ENCODE data around the gene P2RY6. TPM values are rescaled to one million over a fixed set of nuclear protein-coding genes. Genes with fewer than 3 reads are reported as not detected.

P2RY6 gene
- total and polyA plus RNA-seq, 2 of the 8 experiments (the other 6 are each of a cell fraction or from before 2014, with no cell fraction given): 0.15 TPM; not detected in 1

DNA sequence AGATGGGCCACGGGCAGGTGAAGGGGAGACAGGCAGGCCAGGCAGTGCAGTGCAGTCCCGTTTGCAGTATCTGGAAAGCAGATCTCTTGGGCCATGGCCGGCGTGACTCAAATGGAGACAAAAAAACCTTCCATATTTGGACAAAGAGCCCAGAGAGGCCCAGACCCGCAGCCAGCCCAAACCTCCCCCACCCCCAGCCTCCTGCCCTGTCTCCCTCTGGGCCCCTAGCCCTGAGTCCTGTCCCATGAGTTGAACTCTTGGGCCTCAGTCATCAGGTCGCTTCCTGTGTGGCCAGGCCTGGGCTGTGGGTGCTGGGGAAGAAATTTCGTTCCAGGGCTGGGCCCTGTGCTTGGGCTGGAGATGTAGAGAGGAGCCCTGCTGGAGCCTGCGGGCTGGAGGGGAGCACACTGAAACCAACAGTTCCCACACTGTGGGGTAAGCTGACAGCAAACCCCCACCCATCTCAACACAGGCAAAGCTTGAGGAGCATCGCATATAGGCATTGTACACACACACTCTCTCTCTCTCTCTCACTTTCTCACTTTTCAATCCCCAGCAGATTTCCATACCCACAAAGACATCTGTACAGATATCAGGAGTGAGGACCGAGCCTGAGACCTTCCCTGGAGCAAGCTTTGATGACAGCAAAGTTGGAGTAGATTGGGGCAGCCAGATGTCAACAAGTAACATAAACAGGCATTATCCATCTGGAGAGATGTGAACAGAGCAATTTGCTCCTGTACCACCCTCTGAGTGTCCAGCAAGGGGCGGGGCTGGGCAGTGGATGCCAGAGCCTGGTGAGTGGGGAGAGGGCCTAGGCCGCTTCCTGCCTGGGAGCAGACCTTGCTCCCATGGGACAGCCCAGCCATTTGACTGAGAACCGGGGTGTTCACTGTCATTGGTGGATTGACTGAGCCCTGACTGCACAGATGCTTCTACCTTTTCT, 53.2 kb downstream of the P2RY6 start:
- no peak for FAIRE-seq
- no peak overlapping the region for H4K91ac ChIP-seq (replicated peaks; ENCODE audit: insufficient read length, low read length)
- H3K56ac ChIP-seq (replicated peaks; ENCODE audit: insufficient read length, low read depth, low read length): no peak overlapping the region
- no peak overlapping the region for H3K4me2 ChIP-seq (ENCODE audit: insufficient read depth in 1 of 2, low read depth in 2 of 2, low read length in 2 of 2)
- no peak overlapping the region for H3K9ac ChIP-seq (replicated peaks in 1 of 4; ENCODE audit: extremely low read depth in 1 of 4, low read depth in 3 of 4, low read length in 3 of 4)
- no peak overlapping the region for H4K5ac ChIP-seq (ENCODE audit: insufficient read length, low read depth, low read length)
- H3K23ac ChIP-seq (ENCODE audit: insufficient read length): no peak overlapping the region
- ChIA-PET POLR2A (ENCODE audit: partially characterized antibody) (interaction anchor here (10.7 kb wide), 1 partner anchor 17 kb away, joined by 91 read pairs; the partner anchor contains the start of gene ARHGEF17), CTCF (ENCODE audit: partially characterized antibody) (interaction anchor here (0.6 to 25.1 kb wide), 10 partner anchors 12 to 463 kb away, joined by 3 to 383 read pairs (median 5); partner anchors contain the start of gene ARHGEF17)
- no peaks in the 10 kb centered on the region for H3K36me3 ChIP-seq (ENCODE audit: control insufficient read depth in 2 of 4, insufficient read depth in 4 of 4, low read length in 3 of 4)
- no peak overlapping the region for H3K14ac ChIP-seq (ENCODE audit: insufficient read length)
- 0 out of 2 replicates have a peak overlapping the region, but pooled peaks have one; percentile 60 for H2BK12ac ChIP-seq (ENCODE audit: low read depth, low read length)
- H2BK20ac ChIP-seq (ENCODE audit: low read length): no peak overlapping the region
- no peaks in the 10 kb centered on the region for H3K79me2 ChIP-seq (ENCODE audit: control insufficient read depth in 1 of 2, insufficient read depth in 2 of 2, low read length in 2 of 2)
- H2BK5ac ChIP-seq (ENCODE audit: low read depth, low read length): no peak overlapping the region
- 0 out of 2 replicates have a peak, but pooled peaks cover 3% of the 10 kb centered on the region for H3K79me1 ChIP-seq (ENCODE audit: low read depth, low read length)
- H3K4ac ChIP-seq (replicated peaks; ENCODE audit: insufficient read length, low read depth, low read length): no peak overlapping the region
- 87% methylated on average over 13 of the region's 13 CpGs; no CpG with 5 or more reads in 1 of the 2 experiments for WGBS, 2 experiments (ENCODE audit: extremely low coverage in 1 of 2, insufficient coverage in 1 of 2, insufficient read length in 1 of 2, insufficient replicate concordance in 2 of 2, low coverage in 1 of 2, low lambda C conversion rate in 2 of 2, missing lambda C conversion rate in 1 of 2)
- H3K27ac ChIP-seq (ENCODE audit: low read depth, low read length): no peak overlapping the region
- H4K20me1 ChIP-seq (replicated peaks in 1 of 2; ENCODE audit: control insufficient read depth in 1 of 2, insufficient read depth in 2 of 2, low read length in 2 of 2): peaks cover 5 to 11% of the 10 kb centered on the region in 2 experiments
- H3K23me2 ChIP-seq (ENCODE audit: low read depth, low read length): no peaks in the 10 kb centered on the region
- no peak overlapping the region for H3K18ac ChIP-seq (ENCODE audit: extremely low read depth, low read length)
- H3K4me1 ChIP-seq (replicated peaks in 1 of 4; ENCODE audit: control insufficient read depth in 3 of 4, insufficient read depth in 4 of 4, low read length in 3 of 4): peaks cover 15 to 28% (median 20%) of the 10 kb centered on the region in 4 experiments
- no peak overlapping the region for H2BK15ac ChIP-seq (ENCODE audit: low read length)
- no peak for TF ChIP-seq TBP (IDR thresholded peaks at IDR 0.05; ENCODE audit: low read depth, low read length)
- no peak for TF ChIP-seq SAP30 (IDR thresholded peaks at IDR 0.05; ENCODE audit: insufficient read depth, insufficient replicate concordance, low read length)
- no peak for TF ChIP-seq SRF (IDR thresholded peaks at IDR 0.05; ENCODE audit: low read depth, low read length)
- TF ChIP-seq POLR2AphosphoS5 (IDR thresholded peaks at IDR 0.05; ENCODE audit: low read depth, low read length): no peak
- TF ChIP-seq RAD21 (IDR thresholded peaks at IDR 0.05 in 1 of 2, conservative IDR thresholded peaks at IDR 0.05 in 1 of 2; ENCODE audit: low read depth in 2 of 2, low read length in 2 of 2): no peak
- TF ChIP-seq POU5F1 (IDR thresholded peaks at IDR 0.05; ENCODE audit: low read depth, low read length): no peak
- TF ChIP-seq POLR2A (IDR thresholded peaks at IDR 0.05; ENCODE audit: control extremely low read depth in 1 of 2, low read depth in 2 of 2, low read length in 2 of 2): no peak
- H2BK120ac ChIP-seq (replicated peaks; ENCODE audit: low read depth, low read length): no peak overlapping the region
- no peak overlapping the region for H2AK5ac ChIP-seq (ENCODE audit: low read depth, low read length)
- H4K8ac ChIP-seq (ENCODE audit: extremely low read depth, insufficient read depth, low read length): no peak overlapping the region
- peaks cover 0 to 16% (median 8%) of the 10 kb centered on the region in 4 experiments; a peak in 3 of 7 replicates for H3K27me3 ChIP-seq (replicated peaks in 1 of 4; ENCODE audit: control insufficient read depth in 3 of 4, extremely low read depth in 1 of 4, insufficient read depth in 3 of 4, low read length in 3 of 4)
- no peak overlapping the region for H2AFZ ChIP-seq (ENCODE audit: low read length)
- DNase-seq (ENCODE audit: low read depth in 1 of 2, low spot score in 2 of 2): no peak
- H3K9me3 ChIP-seq (ENCODE audit: insufficient read depth in 2 of 2, low read depth in 1 of 2, low read length in 1 of 2): no peaks in the 10 kb centered on the region
- H3K4me3 ChIP-seq (ENCODE audit: extremely low read depth in 1 of 4, insufficient read depth in 2 of 4, low read depth in 3 of 4, low read length in 4 of 4): no peak overlapping the region

All from H1 (cell line).